Activated T-cell treated with anti-CD3 and anti-CD28 coated beads, Interleukin-2, amount 50 U/mL, for 4 hours (primary cell): ENCODE results near the gene HOXC12. TPM values are rescaled to one million over a fixed set of nuclear protein-coding genes. Genes with fewer than 3 reads are reported as not detected.

Source experiments
- ATAC-seq, 2 donors: fragments of 200-7000 bp; cut with Tn5 transposase; one replicate each; pipeline ENCODE4 v1.10.0; 2021
- DNase-seq: peaks from one replicate; pipeline ENCODE4 v3.0.0-alpha.2; 2020
- H3K27me3 Mint-ChIP-seq: one replicate; pipeline ENCODE4 v1.8.0; 2021; ENCODE audit warnings: low read depth, mixed read lengths
- H3K36me3 Mint-ChIP-seq: one replicate; pipeline ENCODE4 v1.8.0; 2022; ENCODE audit warnings: mixed read lengths; ENCODE audit not compliant: insufficient read depth
- H3K4me1 Mint-ChIP-seq: one replicate; pipeline ENCODE4 v1.8.0; 2021; ENCODE audit warnings: low read depth, mixed read lengths
- H3K4me3 Mint-ChIP-seq: one replicate; pipeline ENCODE4 v1.8.0; 2021; ENCODE audit warnings: mild to moderate bottlenecking, moderate library complexity, mixed read lengths
- H3K9me3 Mint-ChIP-seq: one replicate; pipeline ENCODE4 v1.8.0; 2021; ENCODE audit warnings: mixed read lengths
- total RNA-seq, 3 donors: library from RNA; stranded (reverse); gene quantifications; one replicate each; pipeline ENCODE4 v1.2.1, GENCODE V29; 2021

HOXC12 gene
- total RNA-seq, 3 donors from 2014 or later, result not detected

- Mint-ChIP-seq H3K9me3 (no peaks in the 10 kb centered on the region), H3K27me3 (peaks cover 94% of the 10 kb centered on the region), H3K36me3 (no peaks in the 10 kb centered on the region), H3K4me3 (peak overlapping the region; percentile 82), H3K4me1 (peaks cover 32% of the 10 kb centered on the region)
- ATAC-seq, result peak in 1 of 2 donors; percentile 6
- DNase-seq, result no peak
Measured at GRCh38 chr12:53996240-53997203, 41.8 kb downstream of the HOXC12 start.

GRCh38 chr12:53997204-53998109, 42.8 kb downstream of the HOXC12 start:
- Mint-ChIP-seq H3K4me3 (no peak overlapping the region), H3K9me3 (no peaks in the 10 kb centered on the region), H3K27me3 (peaks cover 94% of the 10 kb centered on the region), H3K4me1 (peaks cover 35% of the 10 kb centered on the region), H3K36me3 (no peaks in the 10 kb centered on the region)
- DNase-seq (no peak), ATAC-seq (no peak)

- H3K36me3 Mint-ChIP-seq, result no peaks in the 10 kb centered on the region
- ATAC-seq, result no peak
- H3K27me3 Mint-ChIP-seq, result peaks cover 95% of the 10 kb centered on the region
- no peaks in the 10 kb centered on the region for H3K9me3 Mint-ChIP-seq
- H3K4me3 Mint-ChIP-seq, result no peak overlapping the region
- DNase-seq, result no peak
- H3K4me1 Mint-ChIP-seq, result peaks cover 36% of the 10 kb centered on the region
Measured at GRCh38 chr12:53998110-53998899, 43.6 kb downstream of the HOXC12 start.

- no peaks in the 10 kb centered on the region for H3K9me3 Mint-ChIP-seq
- no peak for DNase-seq
- H3K36me3 Mint-ChIP-seq, result no peaks in the 10 kb centered on the region
- H3K4me3 Mint-ChIP-seq, result no peak overlapping the region
- peaks cover 35% of the 10 kb centered on the region for H3K4me1 Mint-ChIP-seq
- H3K27me3 Mint-ChIP-seq, result peaks cover 95% of the 10 kb centered on the region
- no peak for ATAC-seq
Measured at GRCh38 chr12:53998900-53999236, 44.2 kb downstream of the HOXC12 start.

GRCh38 chr12:53999559-54000115, 44.9 kb downstream of the HOXC12 start:
- ATAC-seq (no peak), DNase-seq (no peak)
- Mint-ChIP-seq H3K36me3 (no peaks in the 10 kb centered on the region), H3K4me1 (peaks cover 31% of the 10 kb centered on the region), H3K27me3 (peaks cover 95% of the 10 kb centered on the region), H3K4me3 (peak overlapping the region; percentile 13), H3K9me3 (no peaks in the 10 kb centered on the region)

- H3K9me3 Mint-ChIP-seq, result no peaks in the 10 kb centered on the region
- ATAC-seq (no peak), DNase-seq (no peak)
- peaks cover 24% of the 10 kb centered on the region for H3K4me1 Mint-ChIP-seq
- H3K36me3 Mint-ChIP-seq, result no peaks in the 10 kb centered on the region
- H3K27me3 Mint-ChIP-seq, result peaks cover 93% of the 10 kb centered on the region
- peak within 1 kb of the TSS; percentile 13 for H3K4me3 Mint-ChIP-seq
Measured at GRCh38 chr12:54000116-54001114, 45.7 kb downstream of the HOXC12 start, which contains the start of gene HOXC9. Gene HOXC9, plus strand, starts transcription at chr12:54000161. Its CDS starts 28 bp downstream, at chr12:54000189.

GRCh38 chr12:54001283-54002187, 46.8 kb downstream of the HOXC12 start:
- peaks cover 95% of the 10 kb centered on the region for H3K27me3 Mint-ChIP-seq
- ATAC-seq, result no peak

GRCh38 chr12:54002278-54002914, 47.7 kb downstream of the HOXC12 start:
- H3K27me3 Mint-ChIP-seq, result peaks cover 98% of the 10 kb centered on the region
- DNase-seq, result no peak
- H3K4me1 Mint-ChIP-seq, result peaks cover 18% of the 10 kb centered on the region

More at GRCh38 chr12:54001283-54002187, 46.8 kb downstream of the HOXC12 start:
- H3K36me3 Mint-ChIP-seq, result no peaks in the 10 kb centered on the region
- no peak overlapping the region for H3K4me3 Mint-ChIP-seq
- no peaks in the 10 kb centered on the region for H3K9me3 Mint-ChIP-seq
- DNase-seq, result no peak
- H3K4me1 Mint-ChIP-seq, result peaks cover 23% of the 10 kb centered on the region

GRCh38 chr12:54002915-54003389, 48.2 kb downstream of the HOXC12 start:
- no peaks in the 10 kb centered on the region for H3K9me3 Mint-ChIP-seq
- H3K36me3 Mint-ChIP-seq, result no peaks in the 10 kb centered on the region
- H3K27me3 Mint-ChIP-seq, result peaks cover 98% of the 10 kb centered on the region
- H3K4me3 Mint-ChIP-seq, result no peak overlapping the region
- ATAC-seq (no peak), DNase-seq (no peak)
- peaks cover 14% of the 10 kb centered on the region for H3K4me1 Mint-ChIP-seq

More at GRCh38 chr12:54002278-54002914, 47.7 kb downstream of the HOXC12 start:
- ATAC-seq, result no peak
- no peak overlapping the region for H3K4me3 Mint-ChIP-seq
- no peaks in the 10 kb centered on the region for H3K9me3 Mint-ChIP-seq
- no peaks in the 10 kb centered on the region for H3K36me3 Mint-ChIP-seq

- Mint-ChIP-seq H3K27me3 (peaks cover 97% of the 10 kb centered on the region), H3K36me3 (no peaks in the 10 kb centered on the region), H3K9me3 (no peaks in the 10 kb centered on the region), H3K4me3 (no peak overlapping the region), H3K4me1 (peaks cover 14% of the 10 kb centered on the region)
- ATAC-seq (no peak), DNase-seq (no peak)
Measured at GRCh38 chr12:54003625-54004024, 48.9 kb downstream of the HOXC12 start.

- DNase-seq (no peak), ATAC-seq (no peak)
- H3K9me3 Mint-ChIP-seq, result no peaks in the 10 kb centered on the region
- H3K4me1 Mint-ChIP-seq, result peaks cover 15% of the 10 kb centered on the region
- no peak overlapping the region for H3K4me3 Mint-ChIP-seq
- H3K36me3 Mint-ChIP-seq, result no peaks in the 10 kb centered on the region
- peaks cover 93% of the 10 kb centered on the region for H3K27me3 Mint-ChIP-seq
Measured at GRCh38 chr12:54004063-54004840, 49.5 kb downstream of the HOXC12 start.
